Activated CD4-positive, alpha-beta T cell treated with anti-CD3 and anti-CD28 coated beads, Interleukin-2, amount 10 ng/mL, durations not matched to agents 7 days and 5 days (primary cell): ENCODE measurements around the gene USP48. TPM values are rescaled to one million over a fixed set of nuclear protein-coding genes. Genes with fewer than 3 reads are reported as not detected.
"Not testable (repeated sequence)": the region's sequence is repeated elsewhere in the genome, so short reads cannot be mapped to it uniquely, and the experiment has no call there.

Source experiments
- CTCF ChIA-PET: fragments of 350-600 bp; sonication (Branson Sonifier 250); formaldehyde crosslinking; loops from one replicate; lab custom pipeline; 2021; ENCODE audit warnings: antibody characterized with exemption; lab: Charles Lee
- POLR2A ChIA-PET: fragments of 350-600 bp; sonication (Branson Sonifier 250); formaldehyde crosslinking; loops from one replicate; lab custom pipeline; 2021; ENCODE audit warnings: antibody characterized with exemption; lab: Charles Lee
- DNase-seq: peaks from one replicate; pipeline ENCODE4 v3.0.0-alpha.2; 2020
- H3K27ac Mint-ChIP-seq: one replicate; pipeline ENCODE4 v1.8.0; 2021; ENCODE audit warnings: mild to moderate bottlenecking, moderate library complexity, mixed read lengths
- H3K27me3 Mint-ChIP-seq: one replicate; pipeline ENCODE4 v1.8.0; 2021; ENCODE audit warnings: mixed read lengths
- H3K36me3 Mint-ChIP-seq: one replicate; pipeline ENCODE4 v1.8.0; 2021; ENCODE audit warnings: low read depth, mixed read lengths
- H3K4me1 Mint-ChIP-seq: one replicate; pipeline ENCODE4 v1.8.0; 2021; ENCODE audit warnings: mixed read lengths
- H3K4me3 Mint-ChIP-seq: one replicate; pipeline ENCODE4 v1.8.0; 2021; ENCODE audit warnings: mild to moderate bottlenecking, moderate library complexity, mixed read lengths
- H3K9me3 Mint-ChIP-seq: one replicate; pipeline ENCODE4 v1.8.0; 2021; ENCODE audit warnings: mixed read lengths
- total RNA-seq, 2 experiments: library from RNA; stranded (reverse); gene quantifications; one replicate each; pipeline ENCODE4 v1.2.3, GENCODE V29; 2021

Gene USP48
- total RNA-seq, 2 experiments from 2014 or later: 70.9 to 80.6 TPM

GRCh38 chr1:21804536-21804935, 21.6 kb upstream of the USP48 start:
- Mint-ChIP-seq H3K36me3 (no peaks in the 10 kb centered on the region), H3K9me3 (no peaks in the 10 kb centered on the region), H3K27ac (no peak overlapping the region), H3K4me1 (no peaks in the 10 kb centered on the region), H3K27me3 (peaks cover 6% of the 10 kb centered on the region), H3K4me3 (no peak overlapping the region)
- ChIA-PET CTCF (interaction anchor here (0.7 kb wide), 1 partner anchor 68 kb away, joined by 3 read pairs; no protein-coding TSS in a partner anchor), POLR2A (no interaction called here)
- no peak for DNase-seq

GRCh38 chr1:21801100-21801499, 18.2 kb upstream of the USP48 start:
- Mint-ChIP-seq H3K9me3 (no peaks in the 10 kb centered on the region), H3K27ac (no peak overlapping the region), H3K4me1 (no peaks in the 10 kb centered on the region), H3K4me3 (no peak overlapping the region), H3K36me3 (no peaks in the 10 kb centered on the region), H3K27me3 (peaks cover 5% of the 10 kb centered on the region)
- no peak for DNase-seq
- ChIA-PET CTCF (no interaction called here), POLR2A (no interaction called here)

- no peak for DNase-seq
- Mint-ChIP-seq H3K27ac (no peak overlapping the region), H3K4me1 (no peaks in the 10 kb centered on the region), H3K4me3 (no peak overlapping the region), H3K27me3 (peaks cover 3% of the 10 kb centered on the region), H3K36me3 (no peaks in the 10 kb centered on the region), H3K9me3 (peaks cover 7% of the 10 kb centered on the region)
- CTCF ChIA-PET: interaction anchor here (0.9 kb wide), 1 partner anchor 18 kb away, joined by 4 read pairs; no protein-coding TSS in a partner anchor
- POLR2A ChIA-PET: no interaction called here
These were observed 16.8 kb upstream of the USP48 start for GRCh38 chr1:21799730-21800129.

- Mint-ChIP-seq H3K4me3 (no peak overlapping the region), H3K9me3 (peaks cover 10% of the 10 kb centered on the region), H3K27me3 (no peaks in the 10 kb centered on the region), H3K36me3 (no peaks in the 10 kb centered on the region), H3K4me1 (peaks cover 4% of the 10 kb centered on the region), H3K27ac (no peak overlapping the region)
- DNase-seq: no peak
- ChIA-PET CTCF (interaction anchor here (0.6 to 2.3 kb wide), 2 partner anchors 12 to 85 kb away, joined by 4 to 6 read pairs; partner anchors contain the start of gene USP48), POLR2A (no interaction called here)
These were observed 12.1 kb upstream of the USP48 start for GRCh38 chr1:21795075-21795474.

GRCh38 chr1:21794656-21795055, 11.7 kb upstream of the USP48 start:
- H3K27ac Mint-ChIP-seq: no peak overlapping the region
- H3K9me3 Mint-ChIP-seq: peaks cover 10% of the 10 kb centered on the region
- H3K27me3 Mint-ChIP-seq: no peaks in the 10 kb centered on the region
- POLR2A ChIA-PET: no interaction called here
- no peak for DNase-seq
- H3K4me3 Mint-ChIP-seq: no peak overlapping the region
- CTCF ChIA-PET: interaction anchor here (0.6 to 2.3 kb wide), 3 partner anchors 11 to 84 kb away, joined by 3 to 6 read pairs (median 4); partner anchors contain the start of gene USP48
- H3K36me3 Mint-ChIP-seq: no peaks in the 10 kb centered on the region
- H3K4me1 Mint-ChIP-seq: peaks cover 4% of the 10 kb centered on the region

- Mint-ChIP-seq H3K9me3 (peaks cover 10% of the 10 kb centered on the region), H3K27me3 (peaks cover 3% of the 10 kb centered on the region), H3K36me3 (no peaks in the 10 kb centered on the region), H3K4me1 (peaks cover 4% of the 10 kb centered on the region), H3K4me3 (no peak overlapping the region), H3K27ac (no peak overlapping the region)
- ChIA-PET CTCF (no interaction called here), POLR2A (no interaction called here)
- no peak for DNase-seq
These were observed 10.2 kb upstream of the USP48 start for GRCh38 chr1:21793104-21793503.

GRCh38 chr1:21786640-21787039, 3.7 kb upstream of the USP48 start:
- no peak overlapping the region for H3K27ac Mint-ChIP-seq
- peaks cover 10% of the 10 kb centered on the region for H3K27me3 Mint-ChIP-seq
- H3K4me3 Mint-ChIP-seq: no peak overlapping the region
- peaks cover 12% of the 10 kb centered on the region for H3K4me1 Mint-ChIP-seq
- ChIA-PET CTCF (no interaction called here), POLR2A (no interaction called here)
- no peaks in the 10 kb centered on the region for H3K9me3 Mint-ChIP-seq
- peaks cover 5% of the 10 kb centered on the region for H3K36me3 Mint-ChIP-seq
- no peak for DNase-seq

GRCh38 chr1:21785764-21786163, 2.8 kb upstream of the USP48 start:
- DNase-seq, POLR2A ChIA-PET, H3K36me3 Mint-ChIP-seq, H3K4me3 Mint-ChIP-seq, H3K27me3 Mint-ChIP-seq, CTCF ChIA-PET, H3K9me3 Mint-ChIP-seq, H3K27ac Mint-ChIP-seq: not testable (repeated sequence)
- H3K4me1 Mint-ChIP-seq: peaks cover 13% of the 10 kb centered on the region

GRCh38 chr1:21783679-21784603, 992 bp upstream of the USP48 start:
- H3K4me3 Mint-ChIP-seq: peak overlapping the region; percentile 94
- peak overlapping the region; percentile 100 for H3K27ac Mint-ChIP-seq
- peaks cover 18% of the 10 kb centered on the region for H3K36me3 Mint-ChIP-seq
- no peak for DNase-seq
- H3K4me1 Mint-ChIP-seq: peaks cover 25% of the 10 kb centered on the region
- H3K9me3 Mint-ChIP-seq: no peaks in the 10 kb centered on the region
- ChIA-PET POLR2A (no interaction called here), CTCF (interaction anchor here (1.6 kb wide), 1 partner anchor 11 kb away, joined by 6 read pairs; no protein-coding TSS in a partner anchor)
- H3K27me3 Mint-ChIP-seq: peaks cover 10% of the 10 kb centered on the region

- peaks cover 32% of the 10 kb centered on the region for H3K4me1 Mint-ChIP-seq
- ChIA-PET CTCF (interaction anchor here (1.0 to 1.5 kb wide), 3 partner anchors 13 to 30 kb away, joined by 3 to 7 read pairs (median 4); no protein-coding TSS in a partner anchor), POLR2A (no interaction called here)
- peak; percentile 57 for DNase-seq
- H3K4me3 Mint-ChIP-seq: peak overlapping the region; percentile 94
- H3K36me3 Mint-ChIP-seq: peaks cover 21% of the 10 kb centered on the region
- peaks cover 7% of the 10 kb centered on the region for H3K27me3 Mint-ChIP-seq
- H3K27ac Mint-ChIP-seq: peak overlapping the region; percentile 100
- H3K9me3 Mint-ChIP-seq: peaks cover 1% of the 10 kb centered on the region
These were observed 541 bp downstream of the USP48 start for GRCh38 chr1:21782349-21782867.

GRCh38 chr1:21781815-21782348, 1.1 kb downstream of the USP48 start:
- H3K36me3 Mint-ChIP-seq: peaks cover 21% of the 10 kb centered on the region
- H3K27me3 Mint-ChIP-seq: peaks cover 5% of the 10 kb centered on the region
- H3K27ac Mint-ChIP-seq: peak overlapping the region; percentile 100
- no peak for DNase-seq
- CTCF ChIA-PET: interaction anchor here (1.0 to 1.5 kb wide), 3 partner anchors 17 to 30 kb away, joined by 4 to 7 read pairs (median 6); no protein-coding TSS in a partner anchor
- peak overlapping the region; percentile 94 for H3K4me3 Mint-ChIP-seq
- POLR2A ChIA-PET: no interaction called here
- peaks cover 2% of the 10 kb centered on the region for H3K9me3 Mint-ChIP-seq
- H3K4me1 Mint-ChIP-seq: peaks cover 38% of the 10 kb centered on the region

GRCh38 chr1:21779613-21780521, 3.1 kb downstream of the USP48 start:
- H3K27me3 Mint-ChIP-seq: no peaks in the 10 kb centered on the region
- H3K27ac Mint-ChIP-seq: peak overlapping the region; percentile 76
- H3K4me3 Mint-ChIP-seq: peak overlapping the region; percentile 67
- POLR2A ChIA-PET: no interaction called here
- peak; percentile 31 for DNase-seq
- peaks cover 51% of the 10 kb centered on the region for H3K4me1 Mint-ChIP-seq
- H3K36me3 Mint-ChIP-seq: peaks cover 25% of the 10 kb centered on the region
- H3K9me3 Mint-ChIP-seq: peaks cover 2% of the 10 kb centered on the region
- CTCF ChIA-PET: interaction anchor here (0.7 kb wide), 1 partner anchor 695 kb away, joined by 4 read pairs; no protein-coding TSS in a partner anchor
